ENCODE data around the gene CYFIP1. TPM values are rescaled to one million over a fixed set of nuclear protein-coding genes. Genes with fewer than 3 reads are reported as not detected.
A peak's percentile ranks its signal among the peaks of the same experiment; 100 is the strongest.
"Not testable (repeated sequence)": the region's sequence is repeated elsewhere in the genome, so short reads cannot be mapped to it uniquely, and the experiment has no call there.

Gene CYFIP1
- total RNA-seq, result 10 to 100 TPM; 19.3 to 21.5 TPM
- 10 to 100 TPM; 10.8 to 13.6 TPM for polyA plus RNA-seq

DNA sequence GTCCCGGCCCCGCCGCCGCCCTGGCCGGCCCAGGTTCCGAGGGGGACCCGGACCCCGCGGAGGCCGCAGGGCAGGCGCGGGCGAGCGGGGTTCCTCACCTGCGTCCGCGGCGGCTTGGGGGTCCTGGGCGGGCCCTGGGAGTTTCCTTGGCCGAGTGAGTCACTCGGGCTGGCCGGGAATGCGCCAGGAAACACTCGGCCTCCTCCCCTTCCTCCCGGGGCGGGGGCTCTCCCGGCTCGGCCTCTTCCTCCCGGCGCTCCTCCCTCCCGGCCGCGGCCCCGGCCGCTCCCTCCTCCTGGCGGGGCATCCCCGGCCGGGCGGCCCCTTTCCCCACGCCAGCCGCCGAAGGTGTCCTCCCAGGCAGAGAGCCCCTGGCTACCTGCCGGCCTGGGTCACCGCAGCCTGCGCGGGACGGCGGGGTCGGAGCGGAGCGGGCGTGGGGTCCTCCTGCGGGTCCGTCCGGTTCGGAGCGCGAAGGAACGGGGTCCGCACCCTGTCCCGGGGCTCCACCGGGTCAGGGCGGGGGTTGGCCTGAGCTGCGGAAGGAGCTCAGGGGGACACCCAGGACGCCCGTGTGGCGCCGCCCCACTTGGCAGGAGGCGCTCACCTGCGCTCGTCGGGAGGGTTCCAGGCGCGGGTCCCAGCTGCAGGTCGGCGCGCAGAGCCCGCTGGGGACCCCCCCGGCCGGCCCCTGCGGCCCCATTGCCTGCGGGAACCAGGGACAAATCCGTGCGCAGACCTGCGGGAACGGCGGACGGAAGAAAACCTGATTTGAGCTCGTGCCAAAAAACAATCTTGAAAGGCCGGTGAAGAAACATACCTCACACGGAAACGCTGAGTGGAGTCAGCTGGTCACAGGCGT, at the start of gene CYFIP1:
Gene CYFIP1, minus strand, starts transcription at position 180 of the 862 bp plus-strand sequence. CDS start 33,083 bp downstream, outside the sequence.
- Mint-ChIP-seq H3K9me3 (no peaks in the 10 kb centered on the region), H3K36me3 (peaks cover 0 to 3% of the 10 kb centered on the region in 2 donors), H3K27ac (peak within 1 kb of the TSS in 5 of 7 donors; percentile 52 to 68 (median 60)), H3K4me1 (peaks cover 8 to 15% (median 10%) of the 10 kb centered on the region in 4 donors), H3K27me3 (peaks cover 0 to 2% of the 10 kb centered on the region in 2 donors), H3K4me3 (peak within 1 kb of the TSS; percentile 89 to 96 (median 91))
- Histone ChIP-seq H3K27me3 (ENCODE audit: insufficient read depth, low read length) (no peaks in the 10 kb centered on the region), H3K36me3 (ENCODE audit: insufficient read depth, low read length) (no peaks in the 10 kb centered on the region), H3K9me3 (ENCODE audit: control insufficient read depth in 1 of 2, low read length in 2 of 2) (no peaks in the 10 kb centered on the region), H3K27ac (ENCODE audit: low read depth, low read length) (no peak within 1 kb of the TSS), H3K4me1 (ENCODE audit: insufficient read depth, low read length) (peaks cover 4% of the 10 kb centered on the region), H3K4me3 (ENCODE audit: low read length in 2 of 2) (peak within 1 kb of the TSS; percentile 54 to 78)
- ChIA-PET CTCF (ENCODE audit: partially characterized antibody) (interaction anchor here (1.4 kb wide), 1 partner anchor 10 kb away, joined by 3 read pairs; no protein-coding TSS in a partner anchor), POLR2A (ENCODE audit: partially characterized antibody) (interaction anchor here (1.0 kb wide), 1 partner anchor 59 kb away, joined by 3 read pairs; the partner anchor contains the start of gene TUBGCP5)
- intact Hi-C loops (cut with micrococcal nuclease), result no loop called here
- peak in 4 of 5 donors; percentile 9 to 19 (median 10) for DNase-seq

DNA sequence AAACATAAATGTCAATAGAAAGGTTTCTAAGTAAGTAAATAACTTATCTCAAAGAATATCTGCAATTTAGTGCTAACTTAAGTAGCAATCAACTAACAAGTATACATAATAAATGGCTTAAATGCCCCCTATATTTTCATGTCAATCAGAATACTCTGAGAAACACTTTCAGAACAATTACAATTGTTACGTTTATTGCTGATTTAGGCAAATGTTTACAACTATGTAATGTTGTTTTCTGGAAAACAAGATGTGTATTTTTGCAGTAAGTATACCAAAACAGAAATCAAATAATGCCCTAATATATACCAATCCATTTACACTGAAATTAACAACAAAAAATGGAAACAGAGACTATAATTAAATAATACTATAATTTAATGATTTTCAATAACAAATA, 46.0 kb upstream of the CYFIP1 start:
- Histone ChIP-seq H3K4me1 (ENCODE audit: insufficient read depth, low read length) (no peaks in the 10 kb centered on the region), H3K27ac (ENCODE audit: low read depth, low read length) (no peak overlapping the region), H3K27me3 (ENCODE audit: insufficient read depth, low read length) (no peaks in the 10 kb centered on the region), H3K9me3 (ENCODE audit: control insufficient read depth in 1 of 2, low read length in 2 of 2) (no peaks in the 10 kb centered on the region), H3K36me3 (ENCODE audit: insufficient read depth, low read length) (peaks cover 47% of the 10 kb centered on the region), H3K4me3 (ENCODE audit: low read length in 2 of 2) (no peak overlapping the region)
- H3K36me3 Mint-ChIP-seq, result peaks cover 44 to 70% of the 10 kb centered on the region in 2 donors
- intact Hi-C loops (cut with micrococcal nuclease), result no loop called here
- no peaks in the 10 kb centered on the region for H3K9me3 Mint-ChIP-seq
- H3K4me3 Mint-ChIP-seq, result no peak overlapping the region
- H3K27ac Mint-ChIP-seq, result no peak overlapping the region
- ChIA-PET CTCF (ENCODE audit: partially characterized antibody) (interaction anchor here (1.5 kb wide), 1 partner anchor 10 kb away, joined by 7 read pairs; no protein-coding TSS in a partner anchor), POLR2A (ENCODE audit: partially characterized antibody) (no interaction called here)
- no peak for DNase-seq
- H3K4me1 Mint-ChIP-seq, result peaks cover 0 to 4% (median under 1%) of the 10 kb centered on the region in 4 donors
- H3K27me3 Mint-ChIP-seq, result no peaks in the 10 kb centered on the region

DNA sequence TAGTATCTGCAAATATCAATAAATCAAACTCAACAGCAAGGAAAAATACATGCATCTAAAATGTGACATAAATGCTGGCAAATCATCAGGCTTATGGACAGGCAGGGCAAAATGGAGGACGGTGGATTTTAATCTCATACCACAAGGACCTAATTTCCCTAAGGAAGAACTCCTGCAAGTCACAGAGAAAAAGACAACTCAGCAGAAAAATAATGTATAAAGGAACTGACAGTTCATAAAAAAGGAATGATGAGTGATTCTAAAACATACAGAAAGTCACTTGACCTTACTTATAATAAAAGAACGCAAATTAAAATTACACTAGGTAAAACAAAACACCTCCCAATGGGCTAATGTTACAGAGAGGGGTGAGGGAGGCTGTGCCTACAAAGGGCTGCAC, 42.0 kb upstream of the CYFIP1 start:
- Mint-ChIP-seq H3K27me3 (no peaks in the 10 kb centered on the region), H3K36me3 (peaks cover 46 to 73% of the 10 kb centered on the region in 2 donors), H3K4me3 (no peak overlapping the region), H3K9me3 (no peaks in the 10 kb centered on the region), H3K27ac (no peak overlapping the region), H3K4me1 (no peaks in the 10 kb centered on the region)
- Histone ChIP-seq H3K27ac (ENCODE audit: low read depth, low read length) (no peak overlapping the region), H3K4me3 (ENCODE audit: low read length in 2 of 2) (no peak overlapping the region), H3K36me3 (ENCODE audit: insufficient read depth, low read length) (peaks cover 45% of the 10 kb centered on the region), H3K9me3 (ENCODE audit: control insufficient read depth in 1 of 2, low read length in 2 of 2) (no peaks in the 10 kb centered on the region), H3K27me3 (ENCODE audit: insufficient read depth, low read length) (no peaks in the 10 kb centered on the region), H3K4me1 (ENCODE audit: insufficient read depth, low read length) (no peaks in the 10 kb centered on the region)
- no peak for DNase-seq
- POLR2A ChIA-PET (ENCODE audit: partially characterized antibody), result interaction anchor here (1.0 kb wide), 1 partner anchor 17 kb away, joined by 3 read pairs; the partner anchor contains the start of gene TUBGCP5
- CTCF ChIA-PET (ENCODE audit: partially characterized antibody), result interaction anchor here (4.8 kb wide), 1 partner anchor 14 kb away, joined by 22 read pairs; no protein-coding TSS in a partner anchor
- intact Hi-C loops (cut with micrococcal nuclease), result no loop called here

DNA sequence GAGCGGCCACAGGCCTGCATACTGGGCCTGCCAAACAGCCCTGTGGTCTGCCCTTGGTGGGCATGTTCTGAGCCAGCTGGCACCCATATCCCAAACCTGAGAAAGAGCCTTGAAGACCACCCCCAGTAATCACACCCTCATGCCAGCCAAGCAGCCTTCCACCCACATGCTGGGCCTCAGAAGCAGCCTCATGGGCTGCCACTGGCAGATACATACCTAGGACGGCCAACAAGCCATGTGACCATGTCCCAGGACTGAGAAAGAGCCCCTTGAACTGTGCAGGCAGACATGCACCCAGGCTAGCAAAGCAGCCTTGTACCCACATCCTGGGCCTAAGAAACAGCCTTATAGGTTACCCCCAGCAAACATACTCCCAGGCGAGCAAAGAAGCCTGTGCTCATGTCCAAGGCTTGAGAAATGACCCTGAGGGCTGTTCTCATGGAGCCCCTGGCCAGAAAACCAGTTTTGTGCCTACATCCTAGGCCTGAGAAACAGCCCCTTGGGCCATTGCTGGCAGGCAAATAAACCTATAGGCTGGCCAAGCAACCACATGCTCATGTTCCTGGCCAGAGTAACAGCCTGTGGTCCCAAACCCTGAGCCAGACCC, 34.3 kb upstream of the CYFIP1 start:
- Mint-ChIP-seq H3K9me3 (peaks cover 0 to 1% (median 0%) of the 10 kb centered on the region in 8 donors), H3K36me3 (peaks cover 49 to 66% of the 10 kb centered on the region in 2 donors), H3K27ac (no peak overlapping the region), H3K4me3 (no peak overlapping the region), H3K27me3 (no peaks in the 10 kb centered on the region), H3K4me1 (peaks cover 0 to 6% (median 0%) of the 10 kb centered on the region in 4 donors)
- POLR2A ChIA-PET (ENCODE audit: partially characterized antibody), result no interaction called here
- Histone ChIP-seq H3K27ac (ENCODE audit: low read depth, low read length) (no peak overlapping the region), H3K4me1 (ENCODE audit: insufficient read depth, low read length) (no peaks in the 10 kb centered on the region), H3K4me3 (ENCODE audit: low read length in 2 of 2) (no peak overlapping the region), H3K27me3 (ENCODE audit: insufficient read depth, low read length) (no peaks in the 10 kb centered on the region), H3K9me3 (ENCODE audit: control insufficient read depth in 1 of 2, low read length in 2 of 2) (no peaks in the 10 kb centered on the region), H3K36me3 (ENCODE audit: insufficient read depth, low read length) (peaks cover 41% of the 10 kb centered on the region)
- CTCF ChIA-PET (ENCODE audit: partially characterized antibody), result no interaction called here
- DNase-seq, result no peak
- intact Hi-C loops (cut with micrococcal nuclease), result no loop called here

DNA sequence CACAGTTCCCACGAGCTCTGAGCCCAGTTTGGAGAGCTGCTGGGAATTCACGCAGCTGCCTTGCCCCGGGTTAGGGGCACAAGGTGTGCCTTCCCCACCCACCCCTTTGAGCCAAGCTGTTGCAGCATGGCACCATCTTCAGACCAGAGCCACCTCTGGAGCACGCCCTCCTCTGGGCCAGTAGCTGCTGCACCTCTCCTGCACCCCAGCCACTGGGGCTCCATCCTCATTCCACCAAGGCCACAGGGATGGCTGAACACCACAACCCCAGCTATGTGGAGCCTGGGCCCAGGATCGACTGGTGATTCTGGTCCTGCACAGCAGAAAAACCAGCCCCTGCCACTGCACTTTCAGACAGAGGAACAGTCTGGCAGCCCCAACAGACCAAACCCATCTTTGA, 33.5 kb upstream of the CYFIP1 start:
- peaks cover 35% of the 10 kb centered on the region for H3K36me3 ChIP-seq (ENCODE audit: insufficient read depth, low read length)
- Mint-ChIP-seq H3K4me3 (no peak overlapping the region), H3K4me1 (peaks cover 0 to 6% (median 0%) of the 10 kb centered on the region in 4 donors), H3K27ac (no peak overlapping the region), H3K9me3 (peaks cover 0 to 1% (median 0%) of the 10 kb centered on the region in 8 donors), H3K36me3 (peaks cover 45 to 62% of the 10 kb centered on the region in 2 donors), H3K27me3 (no peaks in the 10 kb centered on the region)
- H3K4me3 ChIP-seq (ENCODE audit: low read length in 2 of 2), result no peak overlapping the region
- POLR2A ChIA-PET (ENCODE audit: partially characterized antibody), result no interaction called here
- no peak for DNase-seq
- no peaks in the 10 kb centered on the region for H3K4me1 ChIP-seq (ENCODE audit: insufficient read depth, low read length)
- no peaks in the 10 kb centered on the region for H3K9me3 ChIP-seq (ENCODE audit: control insufficient read depth in 1 of 2, low read length in 2 of 2)
- no peaks in the 10 kb centered on the region for H3K27me3 ChIP-seq (ENCODE audit: insufficient read depth, low read length)
- intact Hi-C loops (cut with micrococcal nuclease), result no loop called here
- no peak overlapping the region for H3K27ac ChIP-seq (ENCODE audit: low read depth, low read length)
- CTCF ChIA-PET (ENCODE audit: partially characterized antibody), result no interaction called here

DNA sequence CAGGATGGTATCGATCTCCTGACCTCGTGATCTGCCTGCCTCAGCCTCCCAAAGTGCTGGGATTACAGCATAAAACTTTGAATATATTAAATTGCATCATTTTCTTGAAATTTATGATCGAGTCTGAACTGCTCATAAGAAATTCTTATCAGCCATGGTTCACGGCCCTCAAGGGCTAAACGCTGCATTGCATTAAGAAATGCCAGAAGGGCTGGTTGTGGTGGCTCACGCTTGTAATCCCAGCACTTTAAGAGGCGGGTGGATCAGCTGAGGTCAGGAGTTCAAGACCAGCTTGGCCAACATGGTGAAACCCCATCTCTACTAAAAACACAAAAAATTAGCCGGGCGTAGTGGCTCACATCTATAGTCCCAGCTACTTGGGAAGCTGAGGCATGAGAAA, 32.4 kb upstream of the CYFIP1 start:
- H3K9me3 ChIP-seq (ENCODE audit: control insufficient read depth in 1 of 2, low read length in 2 of 2); CTCF ChIA-PET (ENCODE audit: partially characterized antibody); H3K4me1 Mint-ChIP-seq; POLR2A ChIA-PET (ENCODE audit: partially characterized antibody); H3K4me1 ChIP-seq (ENCODE audit: insufficient read depth, low read length); H3K27ac ChIP-seq (ENCODE audit: low read depth, low read length); intact Hi-C loops (cut with micrococcal nuclease); H3K4me3 Mint-ChIP-seq; H3K27me3 ChIP-seq (ENCODE audit: insufficient read depth, low read length); H3K27me3 Mint-ChIP-seq; DNase-seq; H3K4me3 ChIP-seq (ENCODE audit: low read length in 2 of 2); H3K9me3 Mint-ChIP-seq; H3K27ac Mint-ChIP-seq: not testable (repeated sequence)
- H3K36me3 ChIP-seq (ENCODE audit: insufficient read depth, low read length), result peaks cover 34% of the 10 kb centered on the region
- H3K36me3 Mint-ChIP-seq, result peaks cover 43 to 59% of the 10 kb centered on the region in 2 donors

DNA sequence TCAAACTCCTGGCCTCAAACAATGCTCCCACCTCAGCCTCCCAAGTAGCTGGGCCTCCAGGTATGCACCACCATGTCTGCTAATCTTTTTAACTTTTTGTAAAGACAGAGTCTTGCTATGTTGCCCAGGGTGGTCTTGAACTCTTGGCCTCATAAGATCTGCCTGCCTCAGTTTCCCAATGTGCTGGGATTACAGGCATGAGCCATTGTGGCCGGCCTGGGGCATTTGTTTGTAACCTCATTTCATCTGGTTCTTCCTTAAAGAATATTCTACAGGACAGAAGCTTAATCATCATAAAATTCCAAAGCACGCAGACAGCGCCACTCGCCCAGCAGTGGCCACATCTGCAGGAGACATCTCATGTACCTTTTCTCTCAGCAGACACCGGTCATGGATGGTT, 23.6 kb upstream of the CYFIP1 start:
- no peaks in the 10 kb centered on the region for H3K27me3 ChIP-seq (ENCODE audit: insufficient read depth, low read length)
- H3K27me3 Mint-ChIP-seq, result no peaks in the 10 kb centered on the region
- no peak overlapping the region for H3K4me3 Mint-ChIP-seq
- no peak overlapping the region for H3K4me3 ChIP-seq (ENCODE audit: low read length in 2 of 2)
- no peaks in the 10 kb centered on the region for H3K4me1 Mint-ChIP-seq
- no peak overlapping the region for H3K27ac Mint-ChIP-seq
- DNase-seq, result no peak
- no peaks in the 10 kb centered on the region for H3K9me3 ChIP-seq (ENCODE audit: control insufficient read depth in 1 of 2, low read length in 2 of 2)
- no peaks in the 10 kb centered on the region for H3K9me3 Mint-ChIP-seq
- H3K27ac ChIP-seq (ENCODE audit: low read depth, low read length), result no peak overlapping the region
- ChIA-PET CTCF (ENCODE audit: partially characterized antibody) (no interaction called here), POLR2A (ENCODE audit: partially characterized antibody) (no interaction called here)
- H3K36me3 Mint-ChIP-seq, result peaks cover 53 to 69% of the 10 kb centered on the region in 2 donors
- H3K4me1 ChIP-seq (ENCODE audit: insufficient read depth, low read length), result no peaks in the 10 kb centered on the region
- intact Hi-C loops (cut with micrococcal nuclease), result no loop called here
- peaks cover 37% of the 10 kb centered on the region for H3K36me3 ChIP-seq (ENCODE audit: insufficient read depth, low read length)

Data from CD4-positive, alpha-beta memory T cell (primary cell).